GM10266 (cell line): ENCODE data around the gene IFIT2.

ENCODE experiments used
- DNase-seq: peaks from one replicate; pipeline ENCODE4 v3.0.0; 2012; ENCODE audit errors: extremely low spot score
- TF ChIP-seq, protein P1 (sequence below): IDR thresholded peaks from 2 replicates; pipeline ENCODE4 v1.5.1; 2012; ENCODE audit warnings: mild to moderate bottlenecking, low read depth; ENCODE audit not compliant: control insufficient read depth, insufficient read depth; ENCODE audit errors: missing control alignments

IFIT2 gene

DNA sequence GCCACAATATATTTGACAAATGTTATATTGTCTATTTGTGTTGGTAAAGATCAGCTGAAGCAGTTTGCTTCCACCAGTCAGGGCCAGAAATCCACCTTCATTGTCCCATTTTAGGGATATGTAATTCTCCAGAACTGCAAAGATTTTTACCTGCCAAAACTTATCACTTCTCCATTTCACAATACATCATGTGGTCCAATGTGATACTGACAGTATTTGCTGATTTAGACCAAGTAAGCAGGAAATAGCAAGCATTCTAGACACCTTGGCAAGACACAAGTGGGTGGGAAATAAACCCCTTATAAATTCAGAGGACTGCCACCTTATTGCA is 31.7 kb upstream of the IFIT2 start:
- DNase-seq: no peak
- TF ChIP-seq, protein P1, sequence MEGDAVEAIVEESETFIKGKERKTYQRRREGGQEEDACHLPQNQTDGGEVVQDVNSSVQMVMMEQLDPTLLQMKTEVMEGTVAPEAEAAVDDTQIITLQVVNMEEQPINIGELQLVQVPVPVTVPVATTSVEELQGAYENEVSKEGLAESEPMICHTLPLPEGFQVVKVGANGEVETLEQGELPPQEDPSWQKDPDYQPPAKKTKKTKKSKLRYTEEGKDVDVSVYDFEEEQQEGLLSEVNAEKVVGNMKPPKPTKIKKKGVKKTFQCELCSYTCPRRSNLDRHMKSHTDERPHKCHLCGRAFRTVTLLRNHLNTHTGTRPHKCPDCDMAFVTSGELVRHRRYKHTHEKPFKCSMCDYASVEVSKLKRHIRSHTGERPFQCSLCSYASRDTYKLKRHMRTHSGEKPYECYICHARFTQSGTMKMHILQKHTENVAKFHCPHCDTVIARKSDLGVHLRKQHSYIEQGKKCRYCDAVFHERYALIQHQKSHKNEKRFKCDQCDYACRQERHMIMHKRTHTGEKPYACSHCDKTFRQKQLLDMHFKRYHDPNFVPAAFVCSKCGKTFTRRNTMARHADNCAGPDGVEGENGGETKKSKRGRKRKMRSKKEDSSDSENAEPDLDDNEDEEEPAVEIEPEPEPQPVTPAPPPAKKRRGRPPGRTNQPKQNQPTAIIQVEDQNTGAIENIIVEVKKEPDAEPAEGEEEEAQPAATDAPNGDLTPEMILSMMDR: no peak

DNA sequence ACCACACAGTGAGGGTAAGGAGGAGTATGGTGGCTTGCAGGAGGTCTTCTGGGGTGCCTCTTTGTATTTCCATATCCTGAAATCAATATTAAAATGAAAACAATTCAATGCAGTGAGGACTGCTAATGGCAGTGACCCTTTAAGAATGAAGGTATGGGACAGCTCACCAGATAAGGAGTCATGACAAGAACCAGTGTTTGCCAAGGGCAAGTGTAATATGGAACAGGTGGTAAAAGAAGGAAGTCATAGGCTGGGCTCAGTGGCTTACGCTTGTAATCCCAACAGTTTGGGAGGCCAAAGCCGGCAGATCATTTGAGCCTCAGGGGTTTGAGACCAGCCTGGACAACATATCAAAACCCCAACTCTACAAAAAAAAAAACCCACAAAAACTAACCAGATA is 30.3 kb upstream of the IFIT2 start:
- TF ChIP-seq, protein P1: no peak

DNA sequence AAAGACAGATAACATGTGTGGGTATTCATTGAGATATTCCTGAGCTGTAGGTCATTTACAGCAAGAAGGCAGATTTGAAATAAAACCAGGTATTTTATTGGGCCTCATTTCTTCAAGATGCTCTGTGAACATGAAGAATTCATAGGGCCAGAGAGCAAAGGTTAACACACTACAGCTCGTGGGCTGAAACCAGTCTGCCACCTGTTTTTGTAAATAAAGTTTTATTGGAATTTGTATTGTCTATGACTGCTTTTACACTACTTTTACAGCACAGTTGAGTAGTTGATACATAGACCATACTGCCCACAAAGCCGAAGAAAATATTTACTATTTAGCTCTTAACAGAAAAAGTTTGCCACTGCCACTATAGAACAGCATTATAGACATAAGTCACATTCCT is 28.2 kb upstream of the IFIT2 start:
- TF ChIP-seq, protein P1: no peak
- DNase-seq: no peak

More for the DNA sequence above, 30.3 kb upstream of the IFIT2 start:
- DNase-seq: no peak

DNA sequence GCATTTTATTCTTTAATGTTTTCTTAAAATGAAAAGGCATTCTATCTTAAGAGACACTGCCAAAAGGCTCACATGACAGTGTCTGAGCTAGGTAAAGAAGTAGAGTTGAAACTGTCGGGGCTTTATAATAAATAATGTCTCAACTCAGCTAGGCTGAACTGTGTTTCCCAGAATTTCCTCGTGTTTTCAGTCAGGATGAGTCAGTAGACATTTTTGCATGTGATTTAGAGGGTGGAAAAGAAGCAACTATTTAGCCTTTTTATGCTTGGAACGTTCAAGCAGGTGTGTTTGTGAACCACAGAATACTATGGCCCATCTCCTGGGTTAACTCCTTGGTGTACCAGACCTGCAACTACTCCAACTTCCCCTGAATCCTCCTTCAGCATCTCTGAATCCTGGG is 26.9 kb upstream of the IFIT2 start:
- TF ChIP-seq, protein P1: no peak
- DNase-seq: no peak

DNA sequence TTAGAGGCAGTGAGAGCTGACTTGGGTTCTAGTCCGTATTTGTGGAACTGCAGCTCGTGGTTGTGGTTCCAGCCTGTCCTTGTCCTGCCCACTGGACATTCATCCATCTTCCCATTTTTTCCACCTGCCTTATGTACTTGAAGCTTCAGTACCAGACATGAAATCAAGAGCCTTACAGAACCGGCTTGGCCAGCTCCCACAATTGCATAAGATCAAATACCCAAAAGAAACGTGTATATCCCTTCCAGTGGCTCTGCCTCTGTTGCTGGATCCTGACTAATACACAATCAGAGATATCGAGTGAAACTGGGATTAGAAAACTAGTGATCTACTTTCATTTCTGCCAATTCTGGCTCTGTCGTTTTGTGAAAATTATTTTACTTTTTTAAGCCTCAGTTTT is 26.5 kb upstream of the IFIT2 start:
- DNase-seq: no peak
- TF ChIP-seq, protein P1: no peak

DNA sequence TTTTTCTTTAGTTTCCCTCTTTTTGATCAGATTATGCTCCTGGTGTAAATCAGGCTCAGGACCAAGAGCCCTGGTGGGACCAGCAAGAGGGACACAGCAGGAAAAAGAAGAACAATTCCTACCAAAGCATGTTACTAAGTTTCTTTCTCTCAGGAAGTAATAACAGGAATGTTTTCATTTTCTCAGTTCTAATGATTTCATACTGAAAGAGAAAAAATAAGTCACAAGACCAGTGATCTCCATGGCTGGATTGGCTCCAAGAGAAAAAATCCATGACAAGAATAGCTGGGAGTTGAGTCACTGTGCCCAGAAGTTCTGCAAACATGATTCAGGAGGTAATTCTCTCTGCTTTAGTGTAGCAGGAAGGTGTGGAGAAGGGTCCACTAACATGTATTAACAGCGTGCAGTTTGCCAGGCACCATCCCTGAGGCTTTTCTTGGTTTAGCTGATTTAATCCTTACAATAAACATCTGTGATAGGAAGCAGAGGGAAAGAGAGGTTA is 23.8 kb upstream of the IFIT2 start:
- TF ChIP-seq, protein P1: no peak
- no peak for DNase-seq

DNA sequence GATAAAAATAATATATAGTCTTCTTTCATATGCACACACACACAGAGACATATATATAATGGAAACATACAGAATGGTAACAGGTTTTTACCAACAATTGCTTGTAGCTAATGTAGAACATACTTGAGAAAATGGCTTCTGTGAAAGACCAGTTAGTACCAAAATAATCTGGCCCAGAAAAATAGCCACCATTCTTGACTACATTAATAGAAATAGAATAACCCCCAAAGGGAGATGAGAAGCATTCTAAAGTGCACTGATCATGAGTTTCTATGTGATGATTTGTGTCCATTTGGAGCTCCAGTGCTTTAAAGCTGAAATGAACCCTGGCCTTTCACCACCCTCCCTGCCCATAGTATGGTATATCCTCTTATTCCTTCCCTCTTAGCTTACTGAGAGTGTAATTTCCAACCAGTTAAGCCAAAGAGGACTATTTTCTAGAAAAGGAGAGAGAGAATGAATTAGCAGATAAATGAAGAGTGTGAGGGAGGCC is 22.9 kb upstream of the IFIT2 start:
- TF ChIP-seq, protein P1: no peak
- DNase-seq: no peak
